ENCODE data around the gene NR6A1. TPM values are rescaled to one million over a fixed set of nuclear protein-coding genes. Genes with fewer than 3 reads are reported as not detected.

NR6A1 gene
- total RNA-seq, 1 experiment from 2014 or later, result 0.77 TPM

- no peak overlapping the region for H3K4me2 ChIP-seq (ENCODE audit: low read length)
- ATAC-seq, result no peak
- CTCF ChIA-PET, result no interaction called here
- H4K20me1 ChIP-seq (ENCODE audit: low read length), result no peaks in the 10 kb centered on the region
- no peak overlapping the region for H3K9ac ChIP-seq (ENCODE audit: low read length)
- intact Hi-C loops (cut with micrococcal nuclease), result no loop called here
- H3K4me3 ChIP-seq (ENCODE audit: low read length), result no peak overlapping the region
- DNase-seq, result no peak
- POLR2A ChIA-PET (ENCODE audit: unreplicated experiment), result no interaction called here
- H3K27me3 ChIP-seq (ENCODE audit: low read length), result no peaks in the 10 kb centered on the region
- no peaks in the 10 kb centered on the region for H3K9me3 ChIP-seq (ENCODE audit: low read length)
- H2AFZ ChIP-seq (ENCODE audit: low read length), result no peak overlapping the region
- no peaks in the 10 kb centered on the region for H3K4me1 ChIP-seq (ENCODE audit: insufficient read depth, low read length)
- TF ChIP-seq EZH2 (IDR thresholded peaks at IDR 0.05; ENCODE audit: low read length, unreplicated experiment), result no peak
- TF ChIP-seq EZH2phosphoT487 (IDR thresholded peaks at IDR 0.05; ENCODE audit: borderline replicate concordance, low read length), result no peak
- TF ChIP-seq CTCF (conservative IDR thresholded peaks at IDR 0.05; ENCODE audit: low read depth, low read length), result no peak
- no peaks in the 10 kb centered on the region for H3F3A ChIP-seq (ENCODE audit: low read length, unreplicated experiment)
- BruUV-seq (replicated peaks), result no TSS peak
- no peaks in the 10 kb centered on the region for H3K79me2 ChIP-seq (ENCODE audit: low read length)
- no peak overlapping the region for H3K27ac ChIP-seq (ENCODE audit: low read length)
- no peaks in the 10 kb centered on the region for H3K9me2 ChIP-seq (replicated peaks; ENCODE audit: low read length)
- H3K36me3 ChIP-seq (ENCODE audit: low read depth, low read length), result no peaks in the 10 kb centered on the region
Measured at GRCh38 chr9:124501771-124502320, 269.3 kb downstream of the NR6A1 start.

DNA sequence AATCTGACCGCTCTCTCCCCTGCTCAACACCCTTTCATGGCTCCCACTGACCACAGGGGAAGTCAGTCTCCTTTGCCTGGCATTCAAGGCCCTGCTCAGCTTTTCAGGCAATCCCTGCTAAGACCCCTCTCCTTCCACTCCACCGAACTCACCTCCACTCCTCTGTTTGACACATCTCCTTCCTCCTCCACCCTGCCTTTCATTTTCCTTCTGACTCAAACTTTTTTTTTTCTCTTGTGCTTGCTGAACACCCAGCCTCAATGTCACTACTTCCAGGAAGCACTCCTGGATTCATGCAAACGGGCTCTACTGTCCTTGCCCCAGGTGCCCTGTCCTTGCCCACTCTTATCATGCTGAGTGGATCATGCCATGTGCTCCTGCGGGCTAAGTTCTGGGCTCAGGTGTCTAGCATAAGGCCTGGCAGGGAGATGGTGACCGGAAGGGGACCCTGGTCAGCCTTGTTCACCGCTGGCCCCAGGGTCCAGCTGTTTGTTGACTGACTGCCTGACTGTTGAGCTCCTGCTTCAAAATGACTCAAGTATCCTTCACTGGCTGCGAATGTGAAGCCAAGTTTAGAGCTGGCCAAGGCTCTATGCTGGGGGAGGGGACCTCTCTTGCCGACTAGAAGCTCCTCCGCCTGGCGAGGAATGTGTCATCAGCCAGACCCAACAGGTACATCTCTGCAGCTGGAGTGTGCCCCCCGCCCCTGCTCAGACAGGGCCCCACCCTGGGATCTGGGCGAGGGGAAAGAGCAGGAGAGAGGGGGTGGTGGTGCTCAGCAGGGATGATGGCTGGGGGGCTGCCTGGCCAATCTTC lies 270.1 kb downstream of the NR6A1 start:
- H3K9me3 ChIP-seq (ENCODE audit: low read length), result no peaks in the 10 kb centered on the region
- no peak overlapping the region for H3K4me2 ChIP-seq (ENCODE audit: low read length)
- H4K20me1 ChIP-seq (ENCODE audit: low read length), result no peaks in the 10 kb centered on the region
- no TSS peak for BruUV-seq (replicated peaks)
- H3F3A ChIP-seq (ENCODE audit: low read length, unreplicated experiment), result no peaks in the 10 kb centered on the region
- H3K9me2 ChIP-seq (replicated peaks; ENCODE audit: low read length), result no peaks in the 10 kb centered on the region
- H3K27ac ChIP-seq (ENCODE audit: low read length), result no peak overlapping the region
- no peak for TF ChIP-seq EZH2phosphoT487 (IDR thresholded peaks at IDR 0.05; ENCODE audit: borderline replicate concordance, low read length)
- TF ChIP-seq EZH2 (IDR thresholded peaks at IDR 0.05; ENCODE audit: low read length, unreplicated experiment), result no peak
- no peak for TF ChIP-seq CTCF (conservative IDR thresholded peaks at IDR 0.05; ENCODE audit: low read depth, low read length)
- no peaks in the 10 kb centered on the region for H3K79me2 ChIP-seq (ENCODE audit: low read length)
- DNase-seq (no peak), ATAC-seq (no peak)
- no peaks in the 10 kb centered on the region for H3K36me3 ChIP-seq (ENCODE audit: low read depth, low read length)
- no peak overlapping the region for H3K9ac ChIP-seq (ENCODE audit: low read length)
- no peaks in the 10 kb centered on the region for H3K4me1 ChIP-seq (ENCODE audit: insufficient read depth, low read length)
- CTCF ChIA-PET, result no interaction called here
- H2AFZ ChIP-seq (ENCODE audit: low read length), result no peak overlapping the region
- no peak overlapping the region for H3K4me3 ChIP-seq (ENCODE audit: low read length)
- POLR2A ChIA-PET (ENCODE audit: unreplicated experiment), result no interaction called here
- no peaks in the 10 kb centered on the region for H3K27me3 ChIP-seq (ENCODE audit: low read length)
- intact Hi-C loops (cut with micrococcal nuclease), result no loop called here
